ES-I3 (cell line): ENCODE measurements around the gene KCNN4.
"Not testable (repeated sequence)": the region's sequence is repeated elsewhere in the genome, so short reads cannot be mapped to it uniquely, and the experiment has no call there.

ENCODE experiments used
- H3K36me3 ChIP-seq: 2 replicates; pipeline ENCODE4 v1.6.1; 2013; ENCODE audit warnings: mild to moderate bottlenecking, low read length, control low read depth, moderate library complexity; ENCODE audit not compliant: insufficient read depth
- H3K4me1 ChIP-seq: 2 replicates; pipeline ENCODE4 v1.6.1; 2013; ENCODE audit warnings: mild to moderate bottlenecking, control low read depth, low read length; ENCODE audit not compliant: insufficient read depth
- H3K9ac ChIP-seq: 2 replicates; pipeline ENCODE4 v1.6.1; 2013; ENCODE audit warnings: low read depth, mild to moderate bottlenecking, low read length, moderate library complexity
- H3K9me3 ChIP-seq: 2 replicates; pipeline ENCODE4 v1.6.1; 2013; ENCODE audit warnings: mild to moderate bottlenecking, low read length, moderate library complexity; ENCODE audit not compliant: control insufficient read depth, insufficient read depth

The KCNN4 gene

GRCh38 chr19:43780706-43781525, at the start of gene KCNN4:
Gene KCNN4 (minus strand): TSS chr19:43780973. CDS start chr19:43780861, 112 bp downstream.
- Histone ChIP-seq H3K9me3 (no peaks in the 10 kb centered on the region), H3K9ac (no peak within 1 kb of the TSS), H3K4me1 (peaks cover 48% of the 10 kb centered on the region), H3K36me3 (no peaks in the 10 kb centered on the region)

- Histone ChIP-seq H3K4me1 (no peaks in the 10 kb centered on the region), H3K9me3 (no peaks in the 10 kb centered on the region), H3K36me3 (peaks cover 3% of the 10 kb centered on the region; the same call in 1 of the 2 replicates), H3K9ac (peak within 1 kb of the TSS; percentile 59)
Measured at GRCh38 chr19:43826787-43827754, 46.3 kb upstream of the KCNN4 start, which contains the start of gene ZNF283. Gene ZNF283 (plus strand): TSS chr19:43827321. CDS start chr19:43833505, 6,184 bp downstream.

GRCh38 chr19:43824572-43824971, 43.8 kb upstream of the KCNN4 start:
- not testable (repeated sequence) for H3K4me1 ChIP-seq, H3K9me3 ChIP-seq, H3K36me3 ChIP-seq, H3K9ac ChIP-seq

GRCh38 chr19:43823856-43824255, 43.1 kb upstream of the KCNN4 start:
- not testable (repeated sequence) for H3K9me3 ChIP-seq, H3K4me1 ChIP-seq, H3K36me3 ChIP-seq, H3K9ac ChIP-seq

- Histone ChIP-seq H3K9me3 (no peaks in the 10 kb centered on the region), H3K36me3 (no peaks in the 10 kb centered on the region), H3K4me1 (no peaks in the 10 kb centered on the region), H3K9ac (peak overlapping the region; percentile 41; the same call in 1 of the 2 replicates)
Measured at GRCh38 chr19:43820884-43821215, 40.1 kb upstream of the KCNN4 start.

GRCh38 chr19:43820098-43820883, 39.5 kb upstream of the KCNN4 start:
- Histone ChIP-seq H3K9ac (peak overlapping the region; percentile 41; the same call in 1 of the 2 replicates), H3K9me3 (no peaks in the 10 kb centered on the region), H3K36me3 (no peaks in the 10 kb centered on the region), H3K4me1 (no peaks in the 10 kb centered on the region)

- Histone ChIP-seq H3K36me3 (no peaks in the 10 kb centered on the region), H3K4me1 (no peaks in the 10 kb centered on the region), H3K9me3 (no peaks in the 10 kb centered on the region), H3K9ac (no peak overlapping the region)
Measured at GRCh38 chr19:43818500-43818899, 37.7 kb upstream of the KCNN4 start.

- not testable (repeated sequence) for H3K9me3 ChIP-seq, H3K36me3 ChIP-seq, H3K9ac ChIP-seq, H3K4me1 ChIP-seq
Measured at GRCh38 chr19:43817454-43817853, 36.7 kb upstream of the KCNN4 start.

- H3K36me3 ChIP-seq = no peaks in the 10 kb centered on the region
- no peak overlapping the region for H3K9ac ChIP-seq
- H3K4me1 ChIP-seq = no peaks in the 10 kb centered on the region
- H3K9me3 ChIP-seq = no peaks in the 10 kb centered on the region
Measured at GRCh38 chr19:43814663-43815352, 34.0 kb upstream of the KCNN4 start.

GRCh38 chr19:43812688-43813087, 31.9 kb upstream of the KCNN4 start:
- Histone ChIP-seq H3K36me3 (no peaks in the 10 kb centered on the region), H3K9ac (no peak overlapping the region), H3K9me3 (no peaks in the 10 kb centered on the region), H3K4me1 (no peaks in the 10 kb centered on the region)

- Histone ChIP-seq H3K4me1 (no peaks in the 10 kb centered on the region), H3K36me3 (no peaks in the 10 kb centered on the region), H3K9ac (no peak overlapping the region), H3K9me3 (no peaks in the 10 kb centered on the region)
Measured at GRCh38 chr19:43812259-43812658, 31.5 kb upstream of the KCNN4 start.

- H3K4me1 ChIP-seq = no peaks in the 10 kb centered on the region
Measured at GRCh38 chr19:43811837-43812236, 31.1 kb upstream of the KCNN4 start.

GRCh38 chr19:43809762-43810696, 29.3 kb upstream of the KCNN4 start:
- Histone ChIP-seq H3K36me3 (no peaks in the 10 kb centered on the region), H3K9me3 (no peaks in the 10 kb centered on the region), H3K9ac (no peak overlapping the region), H3K4me1 (no peaks in the 10 kb centered on the region)

More at GRCh38 chr19:43811837-43812236, 31.1 kb upstream of the KCNN4 start:
- Histone ChIP-seq H3K36me3 (no peaks in the 10 kb centered on the region), H3K9ac (no peak overlapping the region), H3K9me3 (no peaks in the 10 kb centered on the region)
